Stimulated activated CD8-positive, alpha-beta memory T cell treated with anti-CD3 and anti-CD28 coated beads, Interleukin-2, amount 100 ng/mL, for 48 hours (primary cell): ENCODE measurements around the gene NR4A3.

Source experiments
- DNase-seq, 2 donors: peaks; one replicate each; pipeline ENCODE4 v3.0.0-alpha.2; 2020; ENCODE audit warnings: low read depth in 2 of 2

NR4A3 gene

GRCh38 chr9:99878651-99879050 lies 57.0 kb downstream of the NR4A3 start:
- no peak for DNase-seq

GRCh38 chr9:99881769-99882168 lies 60.1 kb downstream of the NR4A3 start:
- DNase-seq: no peak

- DNase-seq: no peak
Measured at GRCh38 chr9:99885747-99886146, 64.1 kb downstream of the NR4A3 start.

- no peak for DNase-seq
Measured at GRCh38 chr9:99889120-99889519, 67.4 kb downstream of the NR4A3 start.

GRCh38 chr9:99894826-99895225 lies 73.1 kb downstream of the NR4A3 start:
- DNase-seq: no peak

- DNase-seq: no peak
Measured at GRCh38 chr9:99895510-99895909, 73.8 kb downstream of the NR4A3 start.

- no peak for DNase-seq
Measured at GRCh38 chr9:99896119-99896518, 74.4 kb downstream of the NR4A3 start.

GRCh38 chr9:99903393-99903792 lies 81.7 kb downstream of the NR4A3 start:
- no peak for DNase-seq

- DNase-seq: no peak
Measured at GRCh38 chr9:99905833-99906402, 84.2 kb downstream of the NR4A3 start.

- peak; percentile 70 to 74 for DNase-seq
Measured at GRCh38 chr9:99906403-99907207, 84.9 kb downstream of the NR4A3 start, which contains the start of gene STX17. STX17 (plus strand) TSS chr9:99906654; CDS start chr9:99915240, 8,586 bp downstream.

- no peak for DNase-seq
Measured at GRCh38 chr9:99907208-99907532, 85.5 kb downstream of the NR4A3 start.

GRCh38 chr9:99911600-99911999 lies 89.9 kb downstream of the NR4A3 start:
- DNase-seq: no peak
